Measurements from ENCODE around the gene TRIM31. TPM values are rescaled to one million over a fixed set of nuclear protein-coding genes. Genes with fewer than 3 reads are reported as not detected.
A peak's percentile ranks its signal among the peaks of the same experiment; 100 is the strongest.
"Not testable (repeated sequence)": the region's sequence is repeated elsewhere in the genome, so short reads cannot be mapped to it uniquely, and the experiment has no call there.

Gene TRIM31
- polyA plus RNA-seq, 4 donors = 0.21 TPM; not detected in 3

- DNase-seq (ENCODE audit: low read depth in 4 of 4, low spot score in 2 of 4) = no peak
These were observed 37.1 kb upstream of the TRIM31 start for GRCh38 chr6:30149858-30150550.

GRCh38 chr6:30149234-30149633, 36.3 kb upstream of the TRIM31 start:
- no peak for DNase-seq (ENCODE audit: low read depth in 4 of 4, low spot score in 2 of 4)

GRCh38 chr6:30147096-30147495, 34.2 kb upstream of the TRIM31 start:
- DNase-seq (ENCODE audit: low read depth in 4 of 4, low spot score in 2 of 4) = no peak

- DNase-seq (ENCODE audit: low read depth in 4 of 4, low spot score in 2 of 4) = no peak
These were observed 32.9 kb upstream of the TRIM31 start for GRCh38 chr6:30145818-30146217.

GRCh38 chr6:30144811-30145210, 31.9 kb upstream of the TRIM31 start:
- no peak for DNase-seq (ENCODE audit: low read depth in 4 of 4, low spot score in 2 of 4)

- no peak for DNase-seq (ENCODE audit: low read depth in 4 of 4, low spot score in 2 of 4)
These were observed 30.9 kb upstream of the TRIM31 start for GRCh38 chr6:30143780-30144179.

GRCh38 chr6:30142665-30143064, 29.8 kb upstream of the TRIM31 start:
- no peak for DNase-seq (ENCODE audit: low read depth in 4 of 4, low spot score in 2 of 4)

GRCh38 chr6:30140240-30140639, 27.4 kb upstream of the TRIM31 start:
- not testable (repeated sequence) for DNase-seq (ENCODE audit: low read depth in 4 of 4, low spot score in 2 of 4)

- no peak for DNase-seq (ENCODE audit: low read depth in 4 of 4, low spot score in 2 of 4)
These were observed 23.8 kb upstream of the TRIM31 start for GRCh38 chr6:30136570-30137286.

- DNase-seq (ENCODE audit: low read depth in 4 of 4, low spot score in 2 of 4) = no peak
These were observed 22.9 kb upstream of the TRIM31 start, which contains the start of gene TRIM40 for GRCh38 chr6:30135757-30136156. Gene TRIM40, plus strand, starts transcription at chr6:30136140. Its CDS starts 897 bp downstream, at chr6:30137037.

- no peak for DNase-seq (ENCODE audit: low read depth in 4 of 4, low spot score in 2 of 4)
These were observed 22.3 kb upstream of the TRIM31 start for GRCh38 chr6:30135147-30135546.

GRCh38 chr6:30131947-30132497, 19.1 kb upstream of the TRIM31 start:
- no peak for DNase-seq (ENCODE audit: low read depth in 4 of 4, low spot score in 2 of 4)

GRCh38 chr6:30130887-30131862, 18.3 kb upstream of the TRIM31 start:
- DNase-seq (ENCODE audit: low read depth in 4 of 4, low spot score in 2 of 4) = peak in 3 of 4 donors; percentile 50 to 66 (median 58)

- no peak for DNase-seq (ENCODE audit: low read depth in 4 of 4, low spot score in 2 of 4)
These were observed 17.3 kb upstream of the TRIM31 start for GRCh38 chr6:30130179-30130679.

- DNase-seq (ENCODE audit: low read depth in 4 of 4, low spot score in 2 of 4) = no peak
These were observed 16.6 kb upstream of the TRIM31 start for GRCh38 chr6:30129265-30130178.

- DNase-seq (ENCODE audit: low read depth in 4 of 4, low spot score in 2 of 4) = no peak
These were observed 14.6 kb upstream of the TRIM31 start for GRCh38 chr6:30127238-30128093.

- no peak for DNase-seq (ENCODE audit: low read depth in 4 of 4, low spot score in 2 of 4)
These were observed 9.6 kb upstream of the TRIM31 start for GRCh38 chr6:30122515-30122914.

All from left renal cortex interstitium (tissue), 4 donors.